ENCODE measurements around the gene UBA52. TPM values are rescaled to one million over a fixed set of nuclear protein-coding genes. Genes with fewer than 3 reads are reported as not detected.

Gene UBA52
- total RNA-seq, 1 donor from 2014 or later, result 859 TPM

- no peak for DNase-seq (ENCODE audit: low read depth)
- no peak for TF ChIP-seq CTCF (IDR thresholded peaks at IDR 0.05; ENCODE audit: insufficient read depth, low read length, poor library complexity, severe bottlenecking)
- Histone ChIP-seq H3K36me3 (ENCODE audit: control insufficient read depth, insufficient read depth, low read length) (no peaks in the 10 kb centered on the region), H3K4me3 (ENCODE audit: low read depth, low read length) (peak overlapping the region; percentile 19), H3K27me3 (ENCODE audit: control insufficient read depth, insufficient read depth, low read length) (peaks cover 21% of the 10 kb centered on the region)
Observed at GRCh38 chr19:18593367-18594095, 21.9 kb downstream of the UBA52 start.

GRCh38 chr19:18594096-18594823 lies 22.6 kb downstream of the UBA52 start:
- no peak for DNase-seq (ENCODE audit: low read depth)
- TF ChIP-seq CTCF (IDR thresholded peaks at IDR 0.05; ENCODE audit: insufficient read depth, low read length, poor library complexity, severe bottlenecking), result peak; percentile 37
- H3K27me3 ChIP-seq (ENCODE audit: control insufficient read depth, insufficient read depth, low read length), result peaks cover 26% of the 10 kb centered on the region
- H3K4me3 ChIP-seq (ENCODE audit: low read depth, low read length), result peak overlapping the region; percentile 29
- no peaks in the 10 kb centered on the region for H3K36me3 ChIP-seq (ENCODE audit: control insufficient read depth, insufficient read depth, low read length)

- H3K27me3 ChIP-seq (ENCODE audit: control insufficient read depth, insufficient read depth, low read length), result peaks cover 30% of the 10 kb centered on the region
- no peaks in the 10 kb centered on the region for H3K36me3 ChIP-seq (ENCODE audit: control insufficient read depth, insufficient read depth, low read length)
- no peak for DNase-seq (ENCODE audit: low read depth)
- TF ChIP-seq CTCF (IDR thresholded peaks at IDR 0.05; ENCODE audit: insufficient read depth, low read length, poor library complexity, severe bottlenecking), result no peak
- no peak overlapping the region for H3K4me3 ChIP-seq (ENCODE audit: low read depth, low read length)
Observed at GRCh38 chr19:18594824-18595373, 23.2 kb downstream of the UBA52 start.

- H3K36me3 ChIP-seq (ENCODE audit: control insufficient read depth, insufficient read depth, low read length), result no peaks in the 10 kb centered on the region
- TF ChIP-seq CTCF (IDR thresholded peaks at IDR 0.05; ENCODE audit: insufficient read depth, low read length, poor library complexity, severe bottlenecking), result no peak
- peaks cover 30% of the 10 kb centered on the region for H3K27me3 ChIP-seq (ENCODE audit: control insufficient read depth, insufficient read depth, low read length)
- H3K4me3 ChIP-seq (ENCODE audit: low read depth, low read length), result no peak overlapping the region
- DNase-seq (ENCODE audit: low read depth), result no peak
Observed at GRCh38 chr19:18595475-18595874, 23.8 kb downstream of the UBA52 start.

- no peak for TF ChIP-seq CTCF (IDR thresholded peaks at IDR 0.05; ENCODE audit: insufficient read depth, low read length, poor library complexity, severe bottlenecking)
Observed at GRCh38 chr19:18596752-18597157, 25.1 kb downstream of the UBA52 start.

More at GRCh38 chr19:18596752-18597157, 25.1 kb downstream of the UBA52 start:
- no peak for DNase-seq (ENCODE audit: low read depth)
- Histone ChIP-seq H3K27me3 (ENCODE audit: control insufficient read depth, insufficient read depth, low read length) (peaks cover 30% of the 10 kb centered on the region), H3K36me3 (ENCODE audit: control insufficient read depth, insufficient read depth, low read length) (no peaks in the 10 kb centered on the region), H3K4me3 (ENCODE audit: low read depth, low read length) (no peak overlapping the region)
